HG03039 (cell line): Measurements from ENCODE around the gene IGF1R.
"Not testable (repeated sequence)": the region's sequence is repeated elsewhere in the genome, so short reads cannot be mapped to it uniquely, and the experiment has no call there.

Experiments used
- ATAC-seq: cut with Tn5 transposase; IDR thresholded peaks from one replicate; pipeline ENCODE4 v1.9.1; 2021; ENCODE audit warnings: mild to moderate bottlenecking, moderate library complexity; ENCODE audit not compliant: unreplicated experiment

Gene IGF1R

GRCh38 chr15:98978153-98978552, 329.8 kb downstream of the IGF1R start:
- ATAC-seq = no peak

GRCh38 chr15:98980899-98981228, 332.5 kb downstream of the IGF1R start:
- ATAC-seq = no peak

GRCh38 chr15:98981851-98982722, 333.7 kb downstream of the IGF1R start:
- ATAC-seq = no peak

- ATAC-seq = no peak
These were observed 335.0 kb downstream of the IGF1R start for GRCh38 chr15:98983334-98983733.

GRCh38 chr15:98986281-98986680, 337.9 kb downstream of the IGF1R start:
- no peak for ATAC-seq

GRCh38 chr15:98994892-98995291, 346.6 kb downstream of the IGF1R start:
- ATAC-seq = no peak

GRCh38 chr15:98996169-98996568, 347.8 kb downstream of the IGF1R start:
- no peak for ATAC-seq

- ATAC-seq = no peak
These were observed 348.3 kb downstream of the IGF1R start for GRCh38 chr15:98996624-98997023.

GRCh38 chr15:98997312-98997711, 349.0 kb downstream of the IGF1R start:
- ATAC-seq = no peak

GRCh38 chr15:98997755-98998154, 349.4 kb downstream of the IGF1R start:
- ATAC-seq = no peak

GRCh38 chr15:98998279-98998678, 349.9 kb downstream of the IGF1R start:
- ATAC-seq = no peak

- no peak for ATAC-seq
These were observed 350.9 kb downstream of the IGF1R start for GRCh38 chr15:98999233-98999632.

GRCh38 chr15:99002226-99002625, 353.9 kb downstream of the IGF1R start:
- no peak for ATAC-seq

GRCh38 chr15:99003317-99003716, 355.0 kb downstream of the IGF1R start:
- ATAC-seq = not testable (repeated sequence)

- ATAC-seq = not testable (repeated sequence)
These were observed 356.9 kb downstream of the IGF1R start for GRCh38 chr15:99004998-99005974.

- ATAC-seq = no peak
These were observed 357.8 kb downstream of the IGF1R start for GRCh38 chr15:99006146-99006545.

GRCh38 chr15:99006904-99007495, 358.7 kb downstream of the IGF1R start:
- ATAC-seq = no peak

- ATAC-seq = no peak
These were observed 361.5 kb downstream of the IGF1R start for GRCh38 chr15:99009741-99010330.

- no peak for ATAC-seq
These were observed 362.4 kb downstream of the IGF1R start for GRCh38 chr15:99010768-99011167.
